Trophoblast cell (in vitro differentiated cells and primary cell): Measurements from ENCODE around the gene DCDC2B.
A peak's percentile ranks its signal among the peaks of the same experiment; 100 is the strongest.

Experiments used
- DNase-seq, 2 donors: peaks; one replicate each; pipeline ENCODE4 v3.0.0-alpha.2; 2016
- H2AFZ ChIP-seq: 2 replicates; pipeline ENCODE4 v1.6.1; 2013; ENCODE audit warnings: low read length, moderate library complexity, mild to moderate bottlenecking; ENCODE audit not compliant: insufficient read depth, poor library complexity
- H2AK5ac ChIP-seq: 2 replicates; pipeline ENCODE4 v1.6.1; 2013; ENCODE audit warnings: mild to moderate bottlenecking, low read length
- H2BK120ac ChIP-seq: 2 replicates; pipeline ENCODE4 v1.6.1; 2013; ENCODE audit warnings: low read length, mild to moderate bottlenecking, moderate library complexity; ENCODE audit not compliant: insufficient read depth, poor library complexity
- H2BK12ac ChIP-seq: 2 replicates; pipeline ENCODE4 v1.6.1; 2013; ENCODE audit warnings: mild to moderate bottlenecking, low read length, moderate library complexity
- H2BK5ac ChIP-seq: 2 replicates; pipeline ENCODE4 v1.6.1; 2013; ENCODE audit warnings: low read length, low read depth, moderate library complexity, mild to moderate bottlenecking; ENCODE audit not compliant: poor library complexity
- H3K14ac ChIP-seq: 2 replicates; pipeline ENCODE4 v1.6.1; 2013; ENCODE audit warnings: mild to moderate bottlenecking, low read length
- H3K18ac ChIP-seq: 2 replicates; pipeline ENCODE4 v1.6.1; 2013; ENCODE audit warnings: mild to moderate bottlenecking, low read length
- H3K23ac ChIP-seq: 2 replicates; pipeline ENCODE4 v1.6.1; 2013; ENCODE audit warnings: low read length
- H3K27ac ChIP-seq: 2 replicates; pipeline ENCODE4 v1.5.1; 2013; ENCODE audit warnings: low read depth, mild to moderate bottlenecking, inconsistent platforms, low read length, moderate library complexity
- H3K27me3 ChIP-seq: 2 replicates; pipeline ENCODE4 v1.6.1; 2013; ENCODE audit warnings: inconsistent platforms, mild to moderate bottlenecking, low read length, moderate library complexity; ENCODE audit not compliant: insufficient read depth
- H3K36me3 ChIP-seq, 2 experiments: 1 replicate in 1 of 2; 2 replicates in 1 of 2; pipeline ENCODE4 v1.6.1; 2013; ENCODE audit warnings: low read length in 2 of 2, mild to moderate bottlenecking in 2 of 2, moderate library complexity in 1 of 2; ENCODE audit not compliant: insufficient read depth in 2 of 2, control insufficient read depth in 1 of 2
- H3K4ac ChIP-seq: 2 replicates; pipeline ENCODE4 v1.6.1; 2013; ENCODE audit warnings: low read depth, mild to moderate bottlenecking, low read length, moderate library complexity
- H3K4me1 ChIP-seq, 2 experiments: 1 replicate in 1 of 2; 2 replicates in 1 of 2; pipeline ENCODE4 v1.6.1; 2013; ENCODE audit warnings: low read length in 2 of 2, mild to moderate bottlenecking in 2 of 2, moderate library complexity in 1 of 2; ENCODE audit not compliant: insufficient read depth in 2 of 2, control insufficient read depth in 1 of 2
- H3K4me2 ChIP-seq: 2 replicates; pipeline ENCODE4 v1.6.1; 2013; ENCODE audit warnings: inconsistent platforms, mild to moderate bottlenecking, low read length, moderate library complexity
- H3K4me3 ChIP-seq: 2 replicates; pipeline ENCODE4 v1.5.1; 2013; ENCODE audit warnings: mild to moderate bottlenecking, low read depth, low read length, inconsistent platforms
- H3K79me1 ChIP-seq: one replicate; pipeline ENCODE4 v1.6.1; 2013; ENCODE audit warnings: low read length
- H3K79me2 ChIP-seq: 2 replicates; pipeline ENCODE4 v1.6.1; 2013; ENCODE audit warnings: low read length, mild to moderate bottlenecking; ENCODE audit not compliant: control insufficient read depth, insufficient read depth, poor library complexity
- H3K9ac ChIP-seq: 2 replicates; pipeline ENCODE4 v1.6.1; 2013; ENCODE audit warnings: mild to moderate bottlenecking, low read length
- H3K9me3 ChIP-seq: 2 replicates; pipeline ENCODE4 v1.6.1; 2013; ENCODE audit warnings: low read depth, mild to moderate bottlenecking, control low read depth, inconsistent platforms, low read length; ENCODE audit not compliant: insufficient read depth
- H4K12ac ChIP-seq: 2 replicates; pipeline ENCODE4 v1.6.1; 2013; ENCODE audit warnings: low read depth, mild to moderate bottlenecking, low read length, moderate library complexity
- H4K8ac ChIP-seq: 2 replicates; pipeline ENCODE4 v1.6.1; 2013; ENCODE audit warnings: low read depth, mild to moderate bottlenecking, low read length, moderate library complexity
- H4K91ac ChIP-seq: one replicate; pipeline ENCODE4 v1.6.1; 2013; ENCODE audit warnings: low read depth, mild to moderate bottlenecking, low read length, moderate library complexity
- WGBS: extraction: QIAGEN DNeasy Blood & Tissue Kit; methylation state at CpG from one replicate; pipeline ENCODE4 v1.1.7; 2013; ENCODE audit warnings: missing lambda C conversion rate; ENCODE audit not compliant: insufficient read length, insufficient coverage; ENCODE audit errors: extremely low coverage; 5-methylcytosine and 5-hydroxymethylcytosine counted together

The DCDC2B gene

GRCh38 chr1:32216566-32216965 lies 7.7 kb downstream of the DCDC2B start:
- H4K12ac ChIP-seq: no peak overlapping the region
- no peak for DNase-seq
- no peak overlapping the region for H2AK5ac ChIP-seq
- H3K23ac ChIP-seq: no peak overlapping the region
- H2AFZ ChIP-seq: no peak overlapping the region
- no peak overlapping the region for H3K4me2 ChIP-seq
- no CpG with 5 or more reads among the region's 5 CpGs for WGBS
- no peak overlapping the region for H3K4ac ChIP-seq
- H4K8ac ChIP-seq: no peak overlapping the region
- H3K27me3 ChIP-seq: no peaks in the 10 kb centered on the region
- H3K79me1 ChIP-seq: no peaks in the 10 kb centered on the region
- H2BK120ac ChIP-seq: no peak overlapping the region
- H2BK5ac ChIP-seq: no peak overlapping the region
- H4K91ac ChIP-seq: no peak overlapping the region
- peaks cover 5 to 7% of the 10 kb centered on the region in 2 experiments for H3K4me1 ChIP-seq
- H3K4me3 ChIP-seq: no peak overlapping the region
- no peaks in the 10 kb centered on the region for H3K9me3 ChIP-seq
- no peaks in the 10 kb centered on the region for H3K79me2 ChIP-seq
- no peak overlapping the region for H3K14ac ChIP-seq
- H3K36me3 ChIP-seq: peaks cover 23 to 28% of the 10 kb centered on the region in 2 experiments
- H3K9ac ChIP-seq: no peak overlapping the region
- no peak overlapping the region for H3K18ac ChIP-seq
- H2BK12ac ChIP-seq: no peak overlapping the region
- no peak overlapping the region for H3K27ac ChIP-seq

GRCh38 chr1:32219022-32219421 lies 10.1 kb downstream of the DCDC2B start:
- Histone ChIP-seq H3K79me2 (peaks cover 11% of the 10 kb centered on the region), H2AK5ac (no peak overlapping the region), H3K18ac (no peak overlapping the region), H4K12ac (no peak overlapping the region), H2BK120ac (no peak overlapping the region), H3K4me3 (no peak overlapping the region), H2AFZ (no peak overlapping the region), H2BK12ac (no peak overlapping the region), H3K14ac (no peak overlapping the region), H3K9me3 (peaks cover 1% of the 10 kb centered on the region), H4K91ac (no peak overlapping the region), H3K27ac (no peak overlapping the region), H3K4me1 (peaks cover 7% of the 10 kb centered on the region in 2 experiments), H3K4ac (no peak overlapping the region), H3K4me2 (no peak overlapping the region), H3K27me3 (no peaks in the 10 kb centered on the region), H3K9ac (no peak overlapping the region), H3K79me1 (peaks cover 9% of the 10 kb centered on the region), H3K36me3 (peaks cover 24 to 33% of the 10 kb centered on the region in 2 experiments), H4K8ac (no peak overlapping the region), H2BK5ac (no peak overlapping the region), H3K23ac (no peak overlapping the region)
- no peak for DNase-seq
- WGBS: no CpG with 5 or more reads among the region's 7 CpGs

GRCh38 chr1:32220746-32221580 lies 12.1 kb downstream of the DCDC2B start:
- Histone ChIP-seq H2BK5ac (no peak overlapping the region), H2AFZ (no peak overlapping the region), H3K23ac (no peak overlapping the region), H3K27ac (no peak overlapping the region), H2BK120ac (no peak overlapping the region), H3K79me1 (peaks cover 9% of the 10 kb centered on the region), H3K79me2 (peaks cover 11% of the 10 kb centered on the region), H3K36me3 (peaks cover 29 to 30% of the 10 kb centered on the region in 2 experiments), H3K14ac (no peak overlapping the region), H3K27me3 (no peaks in the 10 kb centered on the region), H4K12ac (peak overlapping the region; percentile 21), H2BK12ac (no peak overlapping the region), H3K4ac (peak overlapping the region; percentile 37), H4K91ac (no peak overlapping the region), H3K4me1 (peaks cover 7% of the 10 kb centered on the region in 2 experiments), H3K9me3 (peaks cover 1% of the 10 kb centered on the region), H3K18ac (peak overlapping the region; percentile 16), H2AK5ac (peak overlapping the region; percentile 36), H3K4me3 (no peak overlapping the region), H4K8ac (no peak overlapping the region), H3K4me2 (peak overlapping the region; percentile 69), H3K9ac (no peak overlapping the region)
- DNase-seq: no peak
- WGBS: no CpG with 5 or more reads among the region's 4 CpGs

GRCh38 chr1:32221581-32221979 lies 12.7 kb downstream of the DCDC2B start:
- Histone ChIP-seq H3K36me3 (peaks cover 28 to 29% of the 10 kb centered on the region in 2 experiments), H3K4me3 (peak overlapping the region; percentile 90), H3K23ac (no peak overlapping the region), H3K27ac (peak overlapping the region; percentile 70), H2BK120ac (no peak overlapping the region), H3K79me1 (peaks cover 9% of the 10 kb centered on the region), H2AK5ac (peak overlapping the region; percentile 36), H3K18ac (peak overlapping the region; percentile 16), H3K79me2 (peaks cover 11% of the 10 kb centered on the region), H3K4me2 (peak overlapping the region; percentile 69), H3K9ac (peak overlapping the region; percentile 20), H3K9me3 (peaks cover 1% of the 10 kb centered on the region), H4K12ac (peak overlapping the region; percentile 70), H4K8ac (peak overlapping the region; percentile 84), H2AFZ (peak overlapping the region; percentile 67), H2BK12ac (no peak overlapping the region), H4K91ac (peak overlapping the region; percentile 65), H3K14ac (peak overlapping the region; percentile 69), H2BK5ac (no peak overlapping the region), H3K4me1 (peaks cover 7% of the 10 kb centered on the region in 2 experiments), H3K27me3 (no peaks in the 10 kb centered on the region), H3K4ac (peak overlapping the region; percentile 77)
- no peak for DNase-seq
- no CpG with 5 or more reads among the region's 13 CpGs for WGBS
